H1 (cell line): ENCODE data around the gene PRR19. TPM values are rescaled to one million over a fixed set of nuclear protein-coding genes. Genes with fewer than 3 reads are reported as not detected.

Source experiments
- CHD7 ChIP-seq: fragments of 300-600 bp; sonication (generic); IDR thresholded peaks from 2 replicates; pipeline ENCODE4 v1.7.1; 2012; ENCODE audit warnings: low read length, moderate library complexity, mild to moderate bottlenecking, inconsistent platforms; ENCODE audit not compliant: insufficient replicate concordance
- RAD21 ChIP-seq, 2 experiments: IDR thresholded peaks in 1 of 2; conservative IDR thresholded peaks in 1 of 2; 2 replicates each; pipeline ENCODE4 v1.6.1; 2011; ENCODE audit warnings: low read depth in 2 of 2, low read length in 2 of 2, improper control_type of control experiment in 1 of 2, inconsistent platforms in 1 of 2, mild to moderate bottlenecking in 1 of 2, moderate library complexity in 1 of 2
- RBBP5 ChIP-seq: IDR thresholded peaks from 2 replicates; pipeline ENCODE4 v1.7.1; 2012; ENCODE audit warnings: low read depth, mild to moderate bottlenecking, inconsistent platforms, low read length, moderate library complexity, borderline replicate concordance
- RFX5 ChIP-seq: IDR thresholded peaks from 2 replicates; pipeline ENCODE4 v1.6.1; 2011; ENCODE audit warnings: low read depth, low read length, improper control_type of control experiment, borderline replicate concordance
- TAF7 ChIP-seq: optimal IDR thresholded peaks from 2 replicates; pipeline ENCODE3; 2011; ENCODE audit warnings: low read depth, mild to moderate bottlenecking, inconsistent platforms, low read length, moderate library complexity, borderline replicate concordance
- polyA plus RNA-seq, 7 experiments: library from polyadenylated mRNA; depleted of rRNA in 3 of 7; stranded (reverse) in 5 of 7; unstranded in 2 of 7; fragments of >200 nt in 5 of 7; fragments of 200-250 nt in 2 of 7; gene quantifications; 1 replicate in 5 of 7; 2 replicates in 1 of 7; 4 replicates in 1 of 7; pipeline versions ENCODE4 v1.2.1 to v1.2.3, GENCODE V29; 2011 to 2013; ENCODE audit warnings: missing spikeins in 2 of 7, mixed read lengths in 2 of 7
- total RNA-seq: library from RNA; stranded (reverse); fragmentation: NEBNext Ultra II Directional; extraction: Animal tissue kit (Norgen Biotek cat#: 25700); gene quantifications from 2 replicates; pipeline ENCODE4 v1.2.1, GENCODE V29; 2021

The PRR19 gene
- total and polyA plus RNA-seq, 2 of the 8 experiments (the other 6 are each of a cell fraction or from before 2014, with no cell fraction given), result 7.2 to 7.5 TPM

- TF ChIP-seq CHD7 (no peak), RFX5 (no peak), RAD21 (IDR thresholded peaks at IDR 0.05 in 1 of 2, conservative IDR thresholded peaks at IDR 0.05 in 1 of 2; ENCODE audit: low read depth in 2 of 2, low read length in 2 of 2) (no peak), TAF7 (no peak), RBBP5 (no peak)
Measured at GRCh38 chr19:42282819-42283187, 19.1 kb upstream of the PRR19 start (continued).
